Liver (tissue), 10 donors: ENCODE results near the gene FAM8A1. TPM values are rescaled to one million over a fixed set of nuclear protein-coding genes. Genes with fewer than 3 reads are reported as not detected.

ENCODE experiments used
- DNase-seq: peaks from one replicate; pipeline ENCODE4 v3.0.0-alpha.2; 2017; ENCODE audit warnings: low spot score
- H3K27ac ChIP-seq, 2 donors: one replicate each; pipeline ENCODE4 v1.7.0; 2013; ENCODE audit warnings: inconsistent platforms in 2 of 2, low read length in 2 of 2, control low read depth in 1 of 2, low read depth in 1 of 2, mild to moderate bottlenecking in 1 of 2
- H3K27me3 ChIP-seq, 4 donors: one replicate each; pipeline versions ENCODE4 v1.6.1 to v1.7.0; 2013; ENCODE audit warnings: low read length in 3 of 4, inconsistent platforms in 1 of 4, mild to moderate bottlenecking in 1 of 4, moderate library complexity in 1 of 4; ENCODE audit not compliant: control insufficient read depth in 4 of 4, insufficient read depth in 4 of 4
- H3K36me3 ChIP-seq, 4 donors: one replicate each; pipeline versions ENCODE4 v1.6.1 to v1.7.0; 2013; ENCODE audit warnings: low read length in 3 of 4, mild to moderate bottlenecking in 3 of 4, low read depth in 1 of 4, moderate library complexity in 1 of 4; ENCODE audit not compliant: control insufficient read depth in 4 of 4, insufficient read depth in 3 of 4
- H3K4me1 ChIP-seq, 4 donors: one replicate each; pipeline versions ENCODE4 v1.6.1 to v1.7.0; 2013; ENCODE audit warnings: low read length in 3 of 4, mild to moderate bottlenecking in 3 of 4, moderate library complexity in 1 of 4; ENCODE audit not compliant: control insufficient read depth in 4 of 4, insufficient read depth in 4 of 4
- H3K4me3 ChIP-seq, 3 donors: one replicate each; pipeline versions ENCODE4 v1.6.1 to v1.7.0; 2013; ENCODE audit warnings: low read length in 3 of 3, control low read depth in 1 of 3, low read depth in 1 of 3, mild to moderate bottlenecking in 1 of 3
- H3K9ac ChIP-seq, 2 donors: one replicate each; pipeline ENCODE4 v1.7.0; 2013; ENCODE audit warnings: low read length in 2 of 2, mild to moderate bottlenecking in 2 of 2, moderate library complexity in 2 of 2, control low read depth in 1 of 2, low read depth in 1 of 2
- H3K9me3 ChIP-seq, 4 donors: one replicate each; pipeline versions ENCODE4 v1.6.1 to v1.7.0; 2013; ENCODE audit warnings: low read length in 3 of 4; ENCODE audit not compliant: control insufficient read depth in 4 of 4
- FOXA2 ChIP-seq: IDR thresholded peaks from 2 replicates; pipeline ENCODE4 v1.6.1; 2016; ENCODE audit warnings: antibody characterized with exemption
- HNF4A ChIP-seq, 2 donors: conservative IDR thresholded peaks; 2 replicates each; pipeline ENCODE4 v1.6.1; 2016; ENCODE audit warnings: antibody characterized with exemption in 2 of 2, mild to moderate bottlenecking in 2 of 2
- WGBS: extraction: QIAGEN DNeasy Blood & Tissue Kit; methylation state at CpG from one replicate; pipeline ENCODE4 v1.1.7; 2013; 5-methylcytosine and 5-hydroxymethylcytosine counted together
- polyA plus RNA-seq, 2 donors: library from polyadenylated mRNA; stranded (reverse) in 1 of 2; unstranded in 1 of 2; fragments of 200-250 nt in 1 of 2; fragments of >200 nt in 1 of 2; fragmentation: Nextera tagmentation in 1 of 2; extraction: Ambion mirVana in 1 of 2; gene quantifications; one replicate each; pipeline versions ENCODE4 v1.2.1 to v1.2.3, GENCODE V29; 2013 to 2015
- small RNA-seq: library from RNA; depleted of rRNA; stranded (forward); fragments of <200 nt; gene quantifications from one replicate; pipeline ENCODE3, GENCODE V24; 2014
- total RNA-seq, 2 donors: library from RNA; depleted of rRNA; stranded (reverse); fragments of >200 nt; gene quantifications; one replicate each; pipeline ENCODE4 v1.2.3, GENCODE V29; 2014
- donor health status: healthy.
- donor health status: healthy.
- donor health status: healthy.
- donor health status: healthy.
- donor health status: healthy.

FAM8A1 gene
- total and polyA plus RNA-seq, 4 donors: 20.7 to 47.2 (median 20.9) TPM

GRCh38 chr6:17656644-17657043, 56.5 kb downstream of the FAM8A1 start:
- H3K9me3 ChIP-seq: no peaks in the 10 kb centered on the region
- no peak for DNase-seq
- H3K9ac ChIP-seq: no peak overlapping the region
- TF ChIP-seq FOXA2: no peak
- no peak for TF ChIP-seq HNF4A (conservative IDR thresholded peaks at IDR 0.05)
- peaks cover 7 to 26% (median 21%) of the 10 kb centered on the region in 4 donors for H3K36me3 ChIP-seq
- H3K4me3 ChIP-seq: no peak overlapping the region
- H3K27ac ChIP-seq: no peak overlapping the region
- 83% methylated on average over 3 of the region's 3 CpGs for WGBS
- H3K4me1 ChIP-seq: no peaks in the 10 kb centered on the region
- no peaks in the 10 kb centered on the region for H3K27me3 ChIP-seq

Small RNAs within 50 kb of the gene (small RNA-seq; reads per million reads assigned to genes)
- gene RNU6-190P (not detected), gene SUMO2P13 (not detected)

Other genes with a start within 250 kb of the FAM8A1 start
- 1 to 10 TPM; 1.2 to 2.5 TPM for gene CAP2, start 206.7 kb upstream of the FAM8A1 start, total RNA-seq
- 1 to 10 TPM; 2.5 to 6.4 TPM for gene CAP2, start 206.7 kb upstream of the FAM8A1 start, polyA plus RNA-seq
- gene NUP153, start 106.6 kb downstream of the FAM8A1 start, total RNA-seq: 10 to 100 TPM; 20.1 to 42.4 TPM
- 1 to 10 TPM; 5.1 to 8.6 TPM for gene NUP153, start 106.6 kb downstream of the FAM8A1 start, polyA plus RNA-seq